A549 (cell line): ENCODE results near the gene ATF7IP. TPM values are rescaled to one million over a fixed set of nuclear protein-coding genes. Genes with fewer than 3 reads are reported as not detected.

Source experiments
- ATAC-seq, 2 experiments: fragments of 200-7000 bp in 1 of 2; fragments of >200 bp in 1 of 2; cut with Nextera tagmentation in 1 of 2; cut with Tn5 transposase in 1 of 2; 3 replicates each; pipeline versions ENCODE4 v1.8.0 to v1.9.1; 2018 to 2020; ENCODE audit warnings: mild to moderate bottlenecking in 1 of 2, moderate library complexity in 1 of 2
- CTCF ChIA-PET: fragments of 300-600 bp; sonication (Branson Sonifier 250); formaldehyde crosslinking; extraction: SDS; loops from one replicate; lab custom pipeline; 2021; ENCODE audit warnings: antibody characterized with exemption, inconsistent platforms; lab: Yijun Ruan, JAX
- POLR2A ChIA-PET: fragments of 350-600 bp; formaldehyde crosslinking; extraction: SDS; loops from one replicate; lab custom pipeline; 2021; ENCODE audit warnings: antibody characterized with exemption, inconsistent platforms; lab: Yijun Ruan, JAX
- DNase-seq, 2 experiments: peaks; one replicate each; pipeline versions ENCODE4 v3.0.0 to v3.0.0-alpha.2; 2011 to 2016; ENCODE audit warnings: low read depth in 1 of 2, low spot score in 1 of 2
- FAIRE-seq: peaks from 2 replicates; lab custom pipeline; 2011; peaks lifted over from hg19 to GRCh38; lab: Jason Lieb, UNC
- H3K27ac ChIP-seq, 2 experiments: fragments of >200 bp; sonication (Bioruptor Twin); formaldehyde crosslinking; 3 replicates each; pipeline ENCODE4 v1.5.1; 2016 to 2017
- H3K4me1 ChIP-seq: fragments of >200 bp; sonication (Bioruptor Twin); formaldehyde crosslinking; 3 replicates; pipeline ENCODE4 v1.6.1; 2016
- H3K4me2 ChIP-seq: fragments of >200 bp; sonication (Bioruptor Twin); formaldehyde crosslinking; 3 replicates; pipeline ENCODE4 v1.6.1; 2016
- H3K4me3 ChIP-seq: fragments of >200 bp; sonication (Bioruptor Twin); formaldehyde crosslinking; 3 replicates; pipeline ENCODE4 v1.5.1; 2016
- H3K9me3 ChIP-seq: fragments of >200 bp; sonication (Bioruptor Twin); formaldehyde crosslinking; 3 replicates; pipeline ENCODE4 v1.6.1; 2016
- CBX2 ChIP-seq: fragments of 200-600 bp; sonication (generic); IDR thresholded peaks from 2 replicates; pipeline ENCODE4 v1.6.1; 2016; ENCODE audit warnings: low read depth, mild to moderate bottlenecking, borderline replicate concordance
- CEBPB ChIP-seq, 2 experiments: fragments of >200 bp in 1 of 2; sonication (Bioruptor Twin) in 1 of 2; formaldehyde crosslinking in 1 of 2; IDR thresholded peaks; 2 replicates each; pipeline ENCODE4 v1.6.1; 2012 to 2016
- EHF ChIP-seq: fragments of 250-450 bp; sonication (Bioruptor Pico); IDR thresholded peaks from 2 replicates; pipeline ENCODE4 v1.5.0; 2020; ENCODE audit warnings: mild to moderate bottlenecking
- EHMT2 ChIP-seq: fragments of 200-600 bp; sonication (generic); IDR thresholded peaks from 2 replicates; pipeline ENCODE4 v1.6.1; 2016; ENCODE audit warnings: antibody characterized with exemption, low read depth, mild to moderate bottlenecking, moderate library complexity
- ESRRA ChIP-seq: fragments of 150-350 bp; IDR thresholded peaks from 2 replicates; pipeline ENCODE4 v1.6.1; 2014; ENCODE audit warnings: mild to moderate bottlenecking, low read length, borderline replicate concordance
- FOSL2 ChIP-seq, 2 experiments: fragments of 450-650 bp in 1 of 2; fragments of >200 bp in 1 of 2; sonication (Bioruptor Twin) in 1 of 2; formaldehyde crosslinking; IDR thresholded peaks; 2 replicates each; pipeline versions ENCODE4 v1.5.0 to v1.6.1; 2016 to 2020; ENCODE audit warnings: mild to moderate bottlenecking in 1 of 2, moderate library complexity in 1 of 2
- FOXS1 ChIP-seq: fragments of 250-450 bp; sonication (Bioruptor Pico); IDR thresholded peaks from 2 replicates; pipeline ENCODE4 v1.5.0; 2020; ENCODE audit warnings: mild to moderate bottlenecking, moderate library complexity
- HEYL ChIP-seq: fragments of 250-450 bp; sonication (Bioruptor Pico); IDR thresholded peaks from 2 replicates; pipeline ENCODE4 v1.8.0; 2021; ENCODE audit warnings: mild to moderate bottlenecking, moderate library complexity
- KDM1A ChIP-seq: fragments of 200-600 bp; sonication (generic); IDR thresholded peaks from 2 replicates; pipeline ENCODE4 v1.6.1; 2016; ENCODE audit warnings: low read depth, mild to moderate bottlenecking
- MAFK ChIP-seq: fragments of 450-650 bp; IDR thresholded peaks from 2 replicates; pipeline ENCODE4 v1.6.1; 2014; ENCODE audit not compliant: partially characterized antibody
- RARB ChIP-seq: fragments of 250-450 bp; sonication (Bioruptor Pico); IDR thresholded peaks from 2 replicates; pipeline ENCODE4 v1.8.0; 2021; ENCODE audit warnings: mild to moderate bottlenecking, moderate library complexity
- RCOR1 ChIP-seq: fragments of 150-350 bp; IDR thresholded peaks from 2 replicates; pipeline ENCODE4 v1.6.1; 2014; ENCODE audit warnings: antibody characterized with exemption, low read length, low read depth
- ZC3H11A ChIP-seq: fragments of 450-650 bp; IDR thresholded peaks from 2 replicates; pipeline ENCODE4 v1.6.1; 2014; ENCODE audit warnings: antibody characterized with exemption, mild to moderate bottlenecking
- ZFP36 ChIP-seq: fragments of 450-650 bp; IDR thresholded peaks from 2 replicates; pipeline ENCODE4 v1.6.1; 2014; ENCODE audit warnings: borderline replicate concordance; ENCODE audit not compliant: partially characterized antibody
- ZNF302 ChIP-seq: fragments of 250-450 bp; sonication (Bioruptor Pico); IDR thresholded peaks from 2 replicates; pipeline ENCODE4 v1.9.0; 2021; ENCODE audit warnings: inconsistent platforms, mild to moderate bottlenecking, moderate library complexity
- WGBS: methylation state at CpG from one replicate; pipeline ENCODE4 v1.1.6; 2017; ENCODE audit errors: missing lambda C conversion rate; 5-methylcytosine and 5-hydroxymethylcytosine counted together
- polyA plus RNA-seq, 4 experiments: library from polyadenylated mRNA; depleted of rRNA in 3 of 4; stranded (reverse); fragments of >200 nt; fragmentation: RNase III in 1 of 4; extraction: RNeasy Plus Mini Kit Qiagen cat#74134 plus additional on column Dnase treatment in 1 of 4; gene quantifications; 2 replicates in 3 of 4; 3 replicates in 1 of 4; pipeline ENCODE4 v1.2.3, GENCODE V29; 2011 to 2017
- TF ChIP-seq, protein P1 (sequence below): fragments of >200 bp; sonication (Bioruptor Twin); formaldehyde crosslinking; IDR thresholded peaks from 3 replicates; pipeline ENCODE4 v1.5.1; 2016
- TF ChIP-seq, protein P2 (sequence below): fragments of >200 bp; sonication (Bioruptor Twin); formaldehyde crosslinking; IDR thresholded peaks from 2 replicates; pipeline ENCODE4 v1.6.1; 2016
- TF ChIP-seq, protein P3 (sequence below): fragments of 250-450 bp; sonication (Bioruptor Pico); IDR thresholded peaks from 2 replicates; pipeline ENCODE4 v1.5.0; 2021; ENCODE audit warnings: mild to moderate bottlenecking, moderate library complexity, borderline replicate concordance

The ATF7IP gene
- polyA plus RNA-seq, 2 of the 4 experiments (the other 2 are of a cell fraction), result 5.6 to 14.2 TPM

DNA sequence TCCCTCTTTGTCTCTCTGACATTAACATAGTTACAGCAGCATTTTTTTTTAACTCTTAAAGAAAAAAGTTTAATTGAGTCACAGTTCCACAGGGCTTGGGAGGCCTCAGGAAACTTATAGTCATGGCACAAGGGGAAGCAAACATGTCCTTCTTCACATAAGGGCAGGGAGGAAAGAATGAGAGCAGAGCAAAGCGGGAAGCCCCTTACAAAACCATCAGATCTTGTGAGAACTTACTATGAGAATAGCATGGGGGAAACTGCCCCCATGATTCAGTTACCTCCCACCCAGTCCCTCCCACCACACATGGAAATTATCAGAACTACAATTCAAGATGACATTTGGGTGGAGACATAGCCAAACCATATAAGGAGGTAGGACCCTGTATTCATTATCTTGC lies 106.0 kb downstream of the ATF7IP start (continued):
- no peak for TF ChIP-seq CBX2
- no peak for TF ChIP-seq HEYL
- TF ChIP-seq, protein P1, sequence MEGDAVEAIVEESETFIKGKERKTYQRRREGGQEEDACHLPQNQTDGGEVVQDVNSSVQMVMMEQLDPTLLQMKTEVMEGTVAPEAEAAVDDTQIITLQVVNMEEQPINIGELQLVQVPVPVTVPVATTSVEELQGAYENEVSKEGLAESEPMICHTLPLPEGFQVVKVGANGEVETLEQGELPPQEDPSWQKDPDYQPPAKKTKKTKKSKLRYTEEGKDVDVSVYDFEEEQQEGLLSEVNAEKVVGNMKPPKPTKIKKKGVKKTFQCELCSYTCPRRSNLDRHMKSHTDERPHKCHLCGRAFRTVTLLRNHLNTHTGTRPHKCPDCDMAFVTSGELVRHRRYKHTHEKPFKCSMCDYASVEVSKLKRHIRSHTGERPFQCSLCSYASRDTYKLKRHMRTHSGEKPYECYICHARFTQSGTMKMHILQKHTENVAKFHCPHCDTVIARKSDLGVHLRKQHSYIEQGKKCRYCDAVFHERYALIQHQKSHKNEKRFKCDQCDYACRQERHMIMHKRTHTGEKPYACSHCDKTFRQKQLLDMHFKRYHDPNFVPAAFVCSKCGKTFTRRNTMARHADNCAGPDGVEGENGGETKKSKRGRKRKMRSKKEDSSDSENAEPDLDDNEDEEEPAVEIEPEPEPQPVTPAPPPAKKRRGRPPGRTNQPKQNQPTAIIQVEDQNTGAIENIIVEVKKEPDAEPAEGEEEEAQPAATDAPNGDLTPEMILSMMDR, result no peak
- TF ChIP-seq CEBPB (IDR thresholded peaks at IDR 0.05), result no peak
- no peak for TF ChIP-seq KDM1A

DNA sequence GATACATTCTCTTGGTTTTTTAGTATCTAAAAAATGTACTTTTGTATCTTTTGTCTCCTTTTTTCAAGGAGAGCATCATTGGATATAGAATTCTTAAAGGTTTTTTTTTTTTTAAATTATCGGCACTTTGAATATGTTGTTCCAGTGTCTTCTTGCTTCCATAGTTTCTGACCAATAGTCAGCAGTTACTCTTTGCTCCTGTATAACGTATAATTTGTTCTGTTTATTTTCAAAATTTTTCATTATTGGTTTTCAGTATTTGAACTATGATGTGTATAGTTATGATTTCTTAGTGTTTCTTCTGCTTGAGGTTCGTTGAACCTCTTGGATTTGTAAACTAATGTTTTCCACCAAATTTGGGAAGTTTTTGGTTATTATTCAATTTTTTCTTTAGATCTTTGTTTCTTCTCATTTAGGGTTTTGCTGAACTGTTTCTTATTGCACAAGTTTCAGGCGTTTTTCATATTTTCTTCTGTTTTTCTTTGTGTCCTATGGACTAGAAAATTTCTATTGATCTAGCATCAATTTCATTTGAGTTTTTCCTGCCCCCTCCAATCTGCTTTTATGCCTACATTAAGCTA lies 108.3 kb downstream of the ATF7IP start:
- no peak overlapping the region for H3K27ac ChIP-seq
- H3K4me1 ChIP-seq, result no peaks in the 10 kb centered on the region
- H3K4me3 ChIP-seq, result no peak overlapping the region
- no peak for TF ChIP-seq RARB (CRISPR knock-in tag)
- peak; percentile 77 for TF ChIP-seq FOXS1 (CRISPR knock-in tag)
- TF ChIP-seq, all 56 proteins: peak for 1
- ATAC-seq (no peak), DNase-seq (peak in 1 of 2 experiments; percentile 50), FAIRE-seq (no peak)
- no peak overlapping the region for H3K4me2 ChIP-seq
- H3K9me3 ChIP-seq, result peaks cover 40% of the 10 kb centered on the region
- ChIA-PET POLR2A (no interaction called here), CTCF (interaction anchor here (0.7 kb wide), 2 partner anchors 72 to 75 kb away, joined by 3 read pairs; no protein-coding TSS in a partner anchor)
- WGBS, result 40% methylated on average over 4 of the region's 4 CpGs

DNA sequence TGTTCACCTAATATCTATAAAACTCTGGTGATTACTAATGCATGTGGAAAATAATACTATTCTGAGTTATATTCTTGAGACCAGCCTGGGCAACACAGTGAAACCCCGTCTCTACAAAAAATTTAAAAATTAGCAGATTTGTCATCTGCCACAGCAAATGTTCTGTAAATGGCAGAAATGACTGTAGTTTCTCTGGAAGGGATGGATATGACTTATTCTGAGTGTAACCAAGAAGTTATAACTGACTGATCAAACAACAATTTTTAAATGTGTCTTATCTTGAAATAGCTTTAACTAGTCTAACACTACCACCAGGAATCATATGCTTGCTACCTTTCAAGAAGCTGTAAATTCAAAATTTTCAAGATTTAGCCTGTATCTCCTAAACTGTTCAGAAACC lies 113.5 kb downstream of the ATF7IP start:
- 89% methylated on average over 1 of the region's 1 CpG for WGBS
- TF ChIP-seq RCOR1 (no peak), ZFP36 (no peak), ZC3H11A (no peak), ZNF302 (CRISPR knock-in tag) (no peak), RARB (CRISPR knock-in tag) (no peak), EHF (CRISPR knock-in tag) (no peak), FOSL2 (IDR thresholded peaks at IDR 0.05) (no peak), FOSL2 (CRISPR knock-in tag; IDR thresholded peaks at IDR 0.05) (no peak), EHMT2 (no peak)
- TF ChIP-seq, protein P2, sequence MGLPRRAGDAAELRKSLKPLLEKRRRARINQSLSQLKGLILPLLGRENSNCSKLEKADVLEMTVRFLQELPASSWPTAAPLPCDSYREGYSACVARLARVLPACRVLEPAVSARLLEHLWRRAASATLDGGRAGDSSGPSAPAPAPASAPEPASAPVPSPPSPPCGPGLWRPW, result no peak
- TF ChIP-seq, protein P3, sequence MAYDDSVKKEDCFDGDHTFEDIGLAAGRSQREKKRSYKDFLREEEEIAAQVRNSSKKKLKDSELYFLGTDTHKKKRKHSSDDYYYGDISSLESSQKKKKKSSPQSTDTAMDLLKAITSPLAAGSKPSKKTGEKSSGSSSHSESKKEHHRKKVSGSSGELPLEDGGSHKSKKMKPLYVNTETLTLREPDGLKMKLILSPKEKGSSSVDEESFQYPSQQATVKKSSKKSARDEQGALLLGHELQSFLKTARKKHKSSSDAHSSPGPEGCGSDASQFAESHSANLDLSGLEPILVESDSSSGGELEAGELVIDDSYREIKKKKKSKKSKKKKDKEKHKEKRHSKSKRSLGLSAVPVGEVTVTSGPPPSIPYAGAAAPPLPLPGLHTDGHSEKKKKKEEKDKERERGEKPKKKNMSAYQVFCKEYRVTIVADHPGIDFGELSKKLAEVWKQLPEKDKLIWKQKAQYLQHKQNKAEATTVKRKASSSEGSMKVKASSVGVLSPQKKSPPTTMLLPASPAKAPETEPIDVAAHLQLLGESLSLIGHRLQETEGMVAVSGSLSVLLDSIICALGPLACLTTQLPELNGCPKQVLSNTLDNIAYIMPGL (CRISPR knock-in tag), result no peak
- Histone ChIP-seq H3K4me2 (no peak overlapping the region), H3K4me3 (no peak overlapping the region), H3K9me3 (peaks cover 21% of the 10 kb centered on the region), H3K27ac (no peak overlapping the region), H3K4me1 (no peaks in the 10 kb centered on the region)
- FAIRE-seq (no peak), DNase-seq (no peak), ATAC-seq (no peak)
- ChIA-PET POLR2A (no interaction called here), CTCF (no interaction called here)

DNA sequence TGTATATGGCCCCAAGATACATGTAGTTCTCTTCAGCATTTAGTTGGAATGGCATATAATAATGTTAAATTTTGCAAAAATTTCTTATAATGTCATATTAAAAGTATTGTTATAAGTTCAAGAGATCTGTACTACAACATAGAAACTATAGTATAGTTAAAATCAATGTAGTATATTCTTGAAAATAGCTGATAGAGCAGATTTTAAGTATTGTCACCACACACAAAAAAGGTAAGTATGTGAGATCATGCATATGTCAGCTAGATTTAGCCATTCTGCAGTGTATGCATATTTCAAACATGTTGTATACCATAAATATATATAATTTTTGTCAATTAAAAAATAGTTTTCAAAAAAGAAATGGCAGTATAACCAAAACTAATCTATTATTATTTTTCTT lies 115.7 kb downstream of the ATF7IP start:
- Histone ChIP-seq H3K4me3 (no peak overlapping the region), H3K27ac (no peak overlapping the region), H3K4me2 (no peak overlapping the region), H3K9me3 (no peaks in the 10 kb centered on the region), H3K4me1 (no peaks in the 10 kb centered on the region)
- TF ChIP-seq MAFK (peak; percentile 89), ESRRA (no peak)
- ATAC-seq, result no peak
- DNase-seq, result no peak
- POLR2A ChIA-PET, result no interaction called here
- FAIRE-seq, result no peak
- CTCF ChIA-PET, result interaction anchor here (0.5 kb wide), 1 partner anchor 193 kb away, joined by 3 read pairs; no protein-coding TSS in a partner anchor
